ENCODE results near the gene FBXO44. TPM values are rescaled to one million over a fixed set of nuclear protein-coding genes. Genes with fewer than 3 reads are reported as not detected.

FBXO44 gene
- polyA plus RNA-seq, 12 donors, result 2.9 to 14.0 (median 4.8) TPM; not detected in 1

DNA sequence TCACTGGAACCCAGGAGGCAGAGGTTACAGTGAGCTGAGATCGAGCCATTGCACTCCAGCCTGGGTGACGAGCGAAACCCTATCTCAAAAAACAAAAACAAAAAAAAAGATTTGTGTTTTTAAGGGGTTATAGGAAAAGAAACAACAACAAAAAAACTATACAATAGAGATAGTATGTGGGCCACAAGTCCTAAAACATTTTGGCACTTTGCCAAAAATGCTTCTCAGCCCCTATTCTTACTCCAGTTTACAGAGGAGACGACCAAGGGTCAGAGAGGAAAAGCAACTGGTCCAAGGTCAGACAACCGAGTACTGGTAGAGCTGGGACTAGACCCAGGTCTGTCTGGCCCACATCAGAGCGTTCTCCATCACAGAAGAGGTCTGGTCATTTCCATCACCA lies 3.0 kb downstream of the FBXO44 start:
- no peak for DNase-seq

DNA sequence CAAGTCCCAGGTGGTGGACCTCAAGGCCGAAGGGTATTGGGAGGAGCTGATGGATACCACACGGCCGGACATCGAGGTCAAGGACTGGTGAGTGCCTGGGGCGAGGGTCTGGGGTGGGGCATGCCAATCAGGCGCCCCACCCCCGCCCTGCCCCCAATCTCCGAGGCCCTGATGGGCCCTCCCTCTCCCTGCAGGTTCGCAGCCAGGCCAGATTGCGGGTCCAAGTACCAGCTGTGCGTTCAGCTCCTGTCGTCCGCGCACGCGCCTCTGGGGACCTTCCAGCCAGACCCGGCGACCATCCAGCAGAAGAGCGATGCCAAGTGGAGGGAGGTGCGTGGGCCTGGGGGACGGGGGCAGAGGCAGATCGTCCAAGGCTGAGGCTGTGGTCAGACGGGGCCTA lies 3.9 kb downstream of the FBXO44 start:
- no peak for DNase-seq

DNA sequence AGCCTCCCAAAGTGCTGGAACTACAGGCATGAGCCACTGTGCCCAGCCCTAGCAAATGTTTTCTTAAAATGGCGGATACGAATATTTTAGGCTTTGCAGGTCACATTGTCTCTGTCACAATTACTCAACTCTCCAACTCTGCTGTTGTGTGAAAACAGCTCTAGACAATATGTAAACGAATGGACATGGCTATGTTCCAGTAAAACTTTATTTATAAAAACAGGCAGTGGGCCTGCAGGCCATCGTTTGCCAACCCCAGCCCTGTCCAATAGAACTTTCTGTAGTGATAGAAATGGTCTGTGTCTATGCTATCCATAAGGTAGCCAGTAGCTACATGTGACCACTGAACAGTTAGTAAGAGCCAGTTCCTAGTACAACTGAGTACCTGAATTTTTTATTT lies 5.1 kb downstream of the FBXO44 start:
- DNase-seq, result no peak

DNA sequence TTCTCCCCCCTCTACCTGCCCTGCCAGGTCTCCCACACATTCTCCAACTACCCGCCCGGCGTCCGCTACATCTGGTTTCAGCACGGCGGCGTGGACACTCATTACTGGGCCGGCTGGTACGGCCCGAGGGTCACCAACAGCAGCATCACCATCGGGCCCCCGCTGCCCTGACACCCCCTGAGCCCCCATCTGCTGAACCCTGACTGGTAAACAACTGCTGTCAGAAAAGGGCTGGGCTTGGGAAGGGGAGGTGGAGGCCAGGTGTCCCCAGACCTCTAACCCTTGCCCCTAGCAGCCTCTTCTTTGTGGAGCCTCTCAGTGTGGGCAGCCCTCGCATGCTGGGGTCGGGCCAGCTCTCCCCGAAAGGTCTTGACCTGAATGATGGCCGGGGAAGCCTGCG lies 6.4 kb downstream of the FBXO44 start:
- DNase-seq, result no peak

DNA sequence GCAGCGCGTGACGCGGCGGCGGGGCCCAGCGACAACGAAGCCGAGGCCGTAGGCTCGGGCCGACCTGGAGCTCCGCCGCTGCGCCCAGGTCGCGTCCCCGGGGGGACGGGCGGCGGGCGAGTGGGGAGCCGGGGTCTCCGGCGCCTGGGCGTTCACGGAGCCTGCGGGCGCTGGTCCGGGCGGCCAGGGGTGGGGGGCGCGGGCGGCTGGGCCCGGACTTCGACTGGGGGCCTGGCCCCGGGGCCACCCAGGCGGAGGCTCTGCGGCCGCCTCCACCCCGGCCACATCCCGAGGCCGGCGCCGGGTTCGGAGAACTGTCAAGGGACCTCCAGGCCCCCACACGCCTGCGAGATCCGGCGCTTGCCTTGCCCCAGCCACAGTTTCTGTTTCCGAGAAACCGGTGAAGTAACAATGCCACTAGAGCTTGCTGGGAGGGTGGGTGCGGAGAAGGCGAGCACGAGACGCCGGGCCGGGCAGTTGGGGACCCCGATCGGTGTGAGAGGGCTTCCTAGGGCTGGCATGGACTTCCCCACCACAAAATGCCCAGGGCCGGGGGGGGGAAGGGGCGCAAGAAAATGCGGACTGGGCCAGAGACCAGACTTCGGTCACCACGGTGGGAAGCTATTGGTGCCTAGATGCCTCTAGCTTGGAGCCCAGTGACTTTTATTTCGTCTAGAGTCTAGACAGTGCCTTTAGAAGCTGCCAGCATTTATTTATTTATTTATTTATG lies 9.8 kb downstream of the FBXO44 start:
- DNase-seq, result peak; percentile 43

DNA sequence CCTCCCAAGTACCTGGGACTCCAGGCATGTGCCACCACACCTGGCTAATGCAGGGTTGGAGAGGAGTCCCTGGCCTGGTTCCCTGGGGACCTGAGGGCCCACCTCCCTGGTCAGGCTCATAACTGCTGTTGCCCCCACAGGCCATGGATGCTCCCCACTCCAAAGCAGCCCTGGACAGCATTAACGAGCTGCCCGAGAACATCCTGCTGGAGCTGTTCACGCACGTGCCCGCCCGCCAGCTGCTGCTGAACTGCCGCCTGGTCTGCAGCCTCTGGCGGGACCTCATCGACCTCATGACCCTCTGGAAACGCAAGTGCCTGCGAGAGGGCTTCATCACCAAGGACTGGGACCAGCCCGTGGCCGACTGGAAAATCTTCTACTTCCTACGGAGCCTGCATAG lies 13.8 kb downstream of the FBXO44 start:
- DNase-seq, result no peak

DNA sequence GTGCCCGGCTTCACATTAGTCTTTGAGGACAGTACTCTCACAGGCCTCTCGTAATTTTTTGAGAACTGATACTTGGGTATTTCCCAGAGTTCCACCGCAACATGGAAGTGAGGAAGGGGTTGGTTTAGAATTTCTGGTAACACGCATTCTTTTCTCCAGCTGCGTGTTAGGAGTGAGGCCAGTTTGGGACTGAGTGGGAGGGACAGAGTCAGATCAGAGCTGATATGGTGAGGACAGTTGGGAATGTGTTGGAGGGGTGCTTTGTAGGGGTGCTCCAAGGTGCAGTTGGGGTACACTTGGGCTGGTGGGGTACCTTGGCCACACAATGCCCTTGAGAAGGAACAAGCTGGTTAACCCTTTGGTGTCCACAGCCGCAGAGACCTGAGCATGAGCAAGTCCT lies 16.1 kb downstream of the FBXO44 start:
- DNase-seq, result no peak

DNA sequence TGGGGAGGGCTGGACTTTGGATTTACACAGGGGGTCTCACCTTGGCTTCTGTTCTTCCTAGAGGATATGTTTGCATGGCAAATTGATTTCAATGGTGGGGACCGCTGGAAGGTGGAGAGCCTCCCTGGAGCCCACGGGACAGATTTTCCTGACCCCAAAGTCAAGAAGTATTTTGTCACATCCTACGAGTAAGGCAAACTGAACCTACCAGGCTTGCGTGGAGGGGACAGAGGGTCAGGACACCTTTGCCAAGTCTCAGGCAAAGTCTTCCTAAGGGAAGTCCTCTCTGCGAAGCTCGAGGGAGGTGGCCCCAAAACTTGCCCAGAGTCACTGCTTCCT lies 16.5 kb downstream of the FBXO44 start:
- no peak for DNase-seq

DNA sequence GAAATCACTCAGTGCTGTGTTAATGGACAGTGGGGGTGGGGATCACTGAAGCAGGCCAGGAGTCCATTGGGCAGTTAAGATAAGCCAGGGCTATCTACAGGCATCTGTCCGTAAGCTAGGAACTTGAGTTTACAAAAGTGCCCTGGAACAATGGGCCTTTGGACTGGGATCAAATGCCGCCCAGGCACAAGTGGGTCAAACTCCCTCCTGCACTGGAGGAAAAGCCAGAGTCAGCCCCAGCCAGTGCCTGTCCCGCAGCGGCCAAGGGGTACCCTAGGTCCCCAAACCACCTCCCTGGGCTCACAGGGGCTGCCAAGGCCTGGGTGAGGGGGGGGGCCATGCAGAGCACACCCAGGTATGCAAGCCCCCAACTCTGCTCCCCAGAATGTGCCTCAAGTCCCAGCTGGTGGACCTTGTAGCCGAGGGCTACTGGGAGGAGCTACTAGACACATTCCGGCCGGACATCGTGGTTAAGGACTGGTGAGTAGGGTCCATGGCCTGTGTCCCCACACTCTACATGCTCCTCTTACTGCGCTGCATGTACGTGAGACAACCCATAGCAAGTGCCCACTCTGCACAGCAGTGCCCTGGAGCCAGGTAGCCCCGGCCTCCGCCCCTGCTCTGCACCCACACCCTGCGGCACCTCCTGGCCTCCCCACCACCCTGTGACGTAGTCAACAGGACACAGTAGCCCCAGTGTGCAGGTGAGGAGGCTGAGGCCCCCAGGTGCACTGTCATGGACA lies 17.0 kb downstream of the FBXO44 start:
- no peak for DNase-seq

DNA sequence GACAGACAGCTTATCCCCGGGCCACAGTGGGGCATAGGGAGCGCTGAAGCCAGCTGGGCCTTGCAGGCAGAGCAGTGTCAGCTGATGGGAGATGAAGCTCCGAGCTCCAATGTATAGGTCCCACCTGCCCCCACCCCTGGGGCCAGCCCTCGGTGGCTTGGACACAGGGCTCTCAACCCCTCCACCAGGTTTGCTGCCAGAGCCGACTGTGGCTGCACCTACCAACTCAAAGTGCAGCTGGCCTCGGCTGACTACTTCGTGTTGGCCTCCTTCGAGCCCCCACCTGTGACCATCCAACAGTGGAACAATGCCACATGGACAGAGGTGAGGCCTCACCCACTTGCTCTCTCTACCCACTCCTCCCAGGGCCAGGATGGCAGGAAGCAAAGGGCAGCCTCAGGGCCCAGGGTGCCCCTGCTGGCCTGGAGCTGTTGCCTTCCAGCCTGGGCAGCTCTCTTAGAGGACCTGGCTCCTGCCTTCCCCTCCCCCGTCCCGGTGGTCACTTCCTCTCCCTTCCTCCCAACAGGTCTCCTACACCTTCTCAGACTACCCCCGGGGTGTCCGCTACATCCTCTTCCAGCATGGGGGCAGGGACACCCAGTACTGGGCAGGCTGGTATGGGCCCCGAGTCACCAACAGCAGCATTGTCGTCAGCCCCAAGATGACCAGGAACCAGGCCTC lies 18.6 kb downstream of the FBXO44 start:
- DNase-seq, result no peak

DNA sequence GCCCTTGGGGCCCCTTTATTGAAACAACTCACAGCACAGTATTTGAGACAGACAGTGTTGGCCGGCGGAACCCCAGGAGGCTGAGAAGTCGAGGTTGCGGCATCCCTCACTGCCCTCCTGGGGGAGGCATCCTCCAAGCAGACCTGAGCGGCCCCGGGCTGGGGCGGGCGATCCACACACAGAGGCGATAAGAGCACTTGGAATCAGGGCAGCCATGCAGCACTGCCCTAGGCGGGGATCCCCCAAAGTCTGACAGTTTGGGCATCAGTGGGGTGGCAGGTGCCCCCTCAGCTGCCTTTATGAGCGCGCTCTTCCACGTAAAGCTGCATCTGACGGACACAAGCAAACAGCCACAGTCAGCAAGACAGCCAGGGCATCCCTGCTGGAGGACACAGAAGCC lies 19.8 kb downstream of the FBXO44 start:
- no peak for DNase-seq

DNA sequence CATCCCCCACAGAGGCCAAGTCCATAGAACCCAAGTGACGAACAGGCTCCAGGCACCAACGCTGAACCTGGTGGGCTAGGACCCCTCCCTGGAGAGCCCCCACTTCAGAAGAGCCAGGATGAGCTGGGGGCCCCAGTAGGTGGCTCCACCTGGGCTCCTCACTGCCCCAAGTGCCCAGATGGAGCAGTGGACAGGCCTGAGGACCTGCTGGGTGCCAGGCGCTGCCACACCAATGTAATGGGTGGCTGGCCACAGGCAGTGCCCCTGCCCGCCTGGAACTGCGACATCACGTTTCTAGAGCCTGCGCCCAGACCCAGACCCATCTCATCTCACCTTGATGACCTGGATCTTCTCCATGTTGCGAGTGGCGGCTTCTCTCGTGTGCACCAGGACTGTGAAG lies 20.6 kb downstream of the FBXO44 start:
- no peak for DNase-seq

DNA sequence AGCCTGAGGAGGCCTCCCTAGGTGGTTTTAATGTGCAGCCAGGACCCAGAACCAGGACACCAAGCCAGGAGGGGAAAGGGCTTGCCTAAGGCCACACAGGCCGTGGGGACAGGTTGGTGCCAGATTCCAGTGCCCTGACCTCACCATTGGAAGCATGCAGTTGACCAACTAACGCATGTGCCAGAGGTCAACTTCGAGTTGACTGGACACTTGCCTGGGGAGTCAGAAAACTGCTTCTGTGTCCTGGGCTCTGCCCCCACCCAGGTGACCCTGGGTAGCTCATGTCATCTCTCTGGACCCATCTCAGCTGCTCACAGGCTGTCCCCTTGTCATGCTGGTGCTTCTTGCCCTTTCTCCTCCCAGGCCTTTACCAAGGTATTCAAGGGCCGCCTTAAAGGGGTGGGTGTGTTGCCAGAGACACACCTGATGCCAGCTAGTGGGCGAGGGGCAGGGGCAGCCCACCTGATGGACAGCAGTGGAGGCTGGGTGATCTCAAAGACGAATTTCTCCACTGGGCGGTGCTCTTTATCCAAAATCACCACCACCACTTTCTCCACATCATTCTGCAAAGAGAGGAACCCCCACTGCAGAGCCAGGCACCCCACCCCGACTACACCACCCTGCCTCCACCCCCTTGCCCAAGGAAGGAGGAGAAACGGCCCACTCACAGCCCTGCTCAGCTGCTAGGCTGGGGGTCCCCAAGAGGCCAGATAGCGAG lies 21.9 kb downstream of the FBXO44 start:
- no peak for DNase-seq

DNA sequence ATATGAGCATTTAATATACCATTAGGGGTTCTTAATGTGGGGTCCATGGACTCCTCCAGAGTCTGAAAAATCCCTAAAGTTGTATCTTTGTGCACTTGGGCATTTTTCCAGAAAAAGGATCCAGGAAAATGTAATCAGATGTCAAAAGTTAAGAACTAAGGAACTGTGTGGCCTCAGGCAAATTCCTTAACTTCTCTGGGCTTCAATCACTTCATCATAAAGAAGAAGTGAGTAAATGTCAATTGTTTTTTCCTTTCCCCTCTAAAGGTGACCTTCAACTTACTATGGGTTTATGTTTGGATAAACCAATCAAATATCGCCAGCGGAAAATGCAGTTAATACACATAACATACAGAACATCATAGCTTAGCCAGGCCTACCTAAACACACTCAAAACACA lies 23.8 kb downstream of the FBXO44 start:
- no peak for DNase-seq

DNA sequence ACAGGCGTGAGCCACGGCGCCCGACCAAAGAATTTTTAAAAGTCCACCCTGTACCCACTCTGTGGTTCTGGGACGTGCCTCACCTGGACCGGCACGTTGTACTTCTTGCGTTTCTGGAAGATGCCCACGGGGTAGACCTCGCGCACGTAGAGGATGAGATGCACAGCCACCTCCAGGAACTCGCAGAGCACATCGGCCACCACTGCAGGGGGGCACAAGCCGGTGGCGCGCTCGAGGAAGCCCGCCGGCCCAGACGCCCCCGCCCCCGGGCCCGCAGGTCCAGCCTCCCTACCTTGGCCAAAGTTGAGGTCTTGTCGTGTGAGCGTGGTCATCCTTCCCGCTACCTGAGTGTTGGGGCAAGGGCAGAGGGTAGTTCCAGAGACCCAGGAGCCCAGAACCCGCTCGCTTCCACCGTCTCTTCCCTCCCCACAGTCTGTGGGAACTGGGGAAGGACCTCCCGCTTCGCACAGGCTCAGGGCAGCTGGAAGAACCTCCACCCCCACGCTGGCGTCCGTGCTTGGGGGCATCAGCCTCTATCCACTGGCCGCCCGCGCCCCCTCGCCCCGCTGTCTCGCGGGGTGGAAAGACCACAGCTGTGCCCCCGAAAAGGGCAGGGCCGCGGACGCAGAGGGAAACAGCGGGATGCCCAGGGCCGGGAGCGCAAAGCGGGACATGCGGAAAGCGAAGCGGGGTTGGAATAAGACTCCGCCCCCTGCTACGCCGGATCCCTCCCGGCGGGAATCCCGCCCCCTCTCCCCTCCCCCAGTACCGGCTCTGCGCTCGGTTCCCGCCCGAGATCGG lies 25.8 kb downstream of the FBXO44 start:
- no peak for DNase-seq

DNA sequence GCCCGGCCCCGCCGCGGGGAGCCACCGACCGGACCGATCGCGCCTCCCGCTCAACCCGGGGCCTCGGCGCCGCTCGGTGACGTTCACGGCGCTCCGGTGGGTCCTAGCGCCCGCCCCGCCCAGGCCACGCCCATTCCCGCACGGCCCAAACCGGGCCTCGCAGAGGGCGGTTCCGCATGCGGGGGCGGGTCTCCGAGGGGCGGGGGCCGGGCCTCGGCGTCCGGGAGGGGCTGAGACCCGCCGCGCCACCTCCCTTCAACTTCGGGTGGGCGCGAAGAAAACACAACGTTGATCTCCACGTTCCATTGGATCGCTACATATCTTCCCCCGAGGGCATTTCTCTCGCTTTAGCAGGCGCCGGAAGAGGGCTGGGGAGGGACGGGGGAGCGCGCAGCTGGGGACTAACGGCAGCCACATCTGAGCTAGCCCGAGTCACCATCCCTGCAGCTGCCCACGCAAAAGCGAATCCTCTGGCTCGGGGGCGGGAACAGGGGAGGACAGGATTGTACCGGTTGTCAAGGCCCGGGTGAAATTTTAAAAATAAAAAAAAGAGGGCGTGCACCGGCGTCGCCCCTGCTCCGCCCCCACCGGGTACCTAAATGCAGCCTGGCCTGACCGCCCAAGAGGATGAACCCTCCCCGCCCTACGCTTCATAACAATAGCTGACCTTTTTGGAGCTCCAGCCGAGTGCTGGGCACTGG lies 26.5 kb downstream of the FBXO44 start, which contains the start of gene MAD2L2:
Gene MAD2L2 (minus strand): TSS at position 78 of the 701 bp plus-strand sequence. CDS start 547 bp downstream, outside the sequence.
- peak; percentile 86 for DNase-seq

DNA sequence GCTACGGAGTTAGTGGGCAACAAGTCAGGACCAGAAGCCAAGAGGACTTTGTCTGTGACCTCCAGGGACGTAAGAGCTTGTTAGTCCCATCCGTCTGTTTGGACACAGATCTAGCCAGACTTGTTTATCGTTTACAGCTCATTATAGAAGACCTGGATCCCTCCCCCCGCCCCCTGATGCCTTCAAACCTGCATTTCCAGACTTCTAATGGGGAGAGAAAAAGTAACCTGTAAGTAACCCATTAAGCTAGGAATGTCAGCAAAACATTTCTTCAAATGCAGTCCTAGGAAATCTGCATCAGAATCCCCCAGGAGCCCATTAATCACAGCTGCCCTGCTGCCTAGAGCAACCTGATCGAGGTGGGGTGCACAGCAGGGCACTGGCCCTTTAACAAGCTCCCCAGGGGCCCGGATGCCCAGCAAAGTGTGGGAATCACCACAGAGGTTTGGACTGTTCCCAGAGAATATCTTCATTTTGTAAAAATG lies 27.7 kb downstream of the FBXO44 start:
- no peak for DNase-seq

DNA sequence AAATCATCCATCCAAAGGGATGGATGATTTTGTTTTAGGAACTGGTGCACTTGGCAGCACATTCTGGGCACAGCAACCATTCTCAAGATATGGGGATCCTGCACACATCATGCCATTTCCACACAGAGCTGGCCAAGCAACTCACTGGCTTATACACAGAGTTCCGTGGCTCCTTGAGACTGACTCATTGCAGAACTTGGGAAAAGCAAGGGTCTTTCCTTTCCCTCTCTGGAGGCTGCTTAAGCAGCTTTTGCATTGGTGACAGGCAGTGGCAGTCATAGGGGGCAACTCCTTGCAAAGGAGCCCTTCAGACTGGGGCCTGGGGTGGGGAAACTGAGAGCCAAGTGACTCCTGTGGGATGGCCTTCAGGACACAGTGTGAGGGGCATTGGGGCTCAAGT lies 28.1 kb downstream of the FBXO44 start:
- DNase-seq, result no peak

DNA sequence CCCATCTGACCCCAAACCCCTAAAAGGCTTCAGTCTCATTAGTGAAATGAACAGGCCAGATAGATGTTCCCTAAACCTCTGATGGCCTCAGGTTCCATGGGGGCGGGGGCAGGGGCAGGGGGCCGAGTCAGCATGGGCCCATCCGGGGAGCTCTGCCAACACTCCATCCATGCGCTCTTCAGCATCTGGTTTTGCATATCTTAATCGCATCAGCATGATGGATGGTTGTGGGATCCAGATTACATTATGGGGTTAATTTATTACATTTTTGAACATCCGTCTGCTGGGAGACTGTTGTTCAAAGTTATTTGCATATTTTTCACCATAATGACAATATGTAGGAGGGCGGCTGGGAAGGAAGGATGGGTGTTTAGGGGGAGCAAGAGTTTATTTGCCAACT lies 29.4 kb downstream of the FBXO44 start:
- no peak for DNase-seq

DNA sequence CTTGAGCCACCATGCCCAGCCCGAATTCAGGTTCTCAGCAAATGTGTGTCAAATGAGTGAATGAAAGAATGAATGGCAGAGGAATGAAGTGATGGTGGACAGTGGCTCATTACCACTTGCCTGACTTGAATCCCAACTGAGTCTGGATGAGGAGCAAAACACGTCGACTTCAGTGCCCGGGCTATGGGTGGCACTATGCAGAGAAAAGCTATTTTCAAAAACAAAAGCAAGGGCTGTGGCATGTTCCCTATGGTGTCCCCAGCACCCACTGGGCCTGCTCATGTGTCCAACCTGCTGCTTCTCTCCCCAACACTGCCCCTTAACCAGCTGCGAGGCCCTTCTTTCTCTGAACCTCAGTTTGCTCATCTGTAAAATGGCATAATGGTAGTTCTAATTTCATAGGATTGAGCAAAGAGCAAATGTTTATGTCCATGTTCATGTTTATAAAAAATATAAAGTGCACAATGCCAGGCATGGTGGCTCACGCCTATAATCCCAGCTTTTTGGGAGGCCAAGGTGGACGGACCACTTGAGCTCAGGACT lies 30.6 kb downstream of the FBXO44 start:
- DNase-seq, result no peak
